Breast epithelium (tissue), 3 donors: ENCODE results near the gene FAM180B.

ENCODE experiments used
- CTCF ChIP-seq, 3 donors: fragments of 450-650 bp; IDR thresholded peaks; one replicate each; pipeline ENCODE4 v1.5.1; 2016 to 2017; ENCODE audit warnings: antibody characterized with exemption in 3 of 3, mild to moderate bottlenecking in 3 of 3, moderate library complexity in 3 of 3
- POLR2A ChIP-seq: fragments of 450-650 bp; IDR thresholded peaks from one replicate; pipeline ENCODE4 v1.6.1; 2016; ENCODE audit warnings: antibody characterized with exemption, mild to moderate bottlenecking, moderate library complexity
- POLR2AphosphoS5 ChIP-seq, 3 donors: sonication (generic); formaldehyde crosslinking; IDR thresholded peaks; one replicate each; pipeline ENCODE4 v1.6.1; 2017; ENCODE audit warnings: antibody characterized with exemption in 3 of 3

GRCh38 chr11:47553406-47553743 is 33.1 kb upstream of the FAM180B start:
- TF ChIP-seq CTCF (IDR thresholded peaks at IDR 0.05) (peak in 1 of 3 donors; percentile 14), POLR2AphosphoS5 (IDR thresholded peaks at IDR 0.05) (peak in 1 of 3 donors; percentile 2), POLR2A (no peak)
